Renal cortical epithelial cell (primary cell): ENCODE measurements around the gene ZBTB5. TPM values are rescaled to one million over a fixed set of nuclear protein-coding genes. Genes with fewer than 3 reads are reported as not detected.
"Not testable (repeated sequence)": the region's sequence is repeated elsewhere in the genome, so short reads cannot be mapped to it uniquely, and the experiment has no call there.

ENCODE experiments used
- DNase-seq: peaks from one replicate; pipeline ENCODE4 v3.0.0-alpha.2; 2011; ENCODE audit warnings: low read depth
- total RNA-seq: library from RNA; depleted of rRNA; stranded (reverse); fragments of >200 nt; gene quantifications from 2 replicates; pipeline ENCODE4 v1.2.3, GENCODE V29; 2014

Gene ZBTB5
- total RNA-seq, 1 donor from 2014 or later: 21.3 TPM

DNA sequence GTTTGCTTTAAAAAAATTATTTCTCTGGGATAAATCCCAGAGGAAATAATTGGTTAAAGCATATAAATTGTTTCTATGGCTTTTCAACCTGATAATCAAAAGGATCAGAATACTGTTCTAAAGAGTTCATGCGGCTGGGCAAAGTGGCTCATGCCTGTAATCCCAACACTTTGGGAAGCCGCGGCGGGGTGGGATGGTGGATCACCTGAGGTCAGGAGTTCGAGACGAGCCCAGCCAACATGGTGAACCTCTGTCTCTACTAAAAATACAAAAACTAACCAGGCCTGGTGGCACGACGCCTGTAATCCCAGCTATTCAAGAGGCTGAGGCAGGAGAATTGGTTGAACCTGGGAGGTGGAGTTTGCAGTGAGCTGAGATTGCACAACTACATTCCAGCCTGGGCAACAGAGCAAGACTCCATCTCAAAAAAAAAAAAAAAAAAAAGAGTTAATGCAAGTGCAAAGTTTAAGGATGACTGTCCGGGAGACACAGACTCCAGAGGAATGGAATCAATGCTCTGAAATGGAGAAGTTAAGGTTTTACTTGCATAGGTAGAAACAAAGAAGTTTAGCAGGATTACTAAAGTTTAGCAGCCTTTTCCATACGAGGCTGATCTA lies 59.4 kb downstream of the ZBTB5 start:
- DNase-seq: peak; percentile 41

DNA sequence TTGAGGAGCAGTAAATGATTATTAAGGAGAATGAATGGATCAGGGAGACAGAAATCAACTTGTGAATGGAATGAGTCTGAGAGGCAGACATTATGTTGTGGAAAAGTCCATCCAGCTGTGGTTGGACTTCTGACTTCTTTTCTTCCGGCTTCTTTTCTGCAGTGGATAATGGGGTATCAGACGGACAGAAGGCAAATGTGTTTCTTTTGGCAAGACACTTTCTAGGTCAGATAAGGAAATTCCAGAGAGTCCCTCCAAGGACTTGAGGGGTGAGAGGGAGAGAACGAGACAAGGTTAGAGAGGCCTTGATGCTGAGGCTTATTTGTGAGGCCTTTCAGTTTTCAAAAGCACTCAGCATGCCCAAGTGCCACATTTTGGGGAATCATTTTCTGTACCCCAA lies 59.9 kb downstream of the ZBTB5 start:
- DNase-seq: no peak

GRCh38 chr9:37404590-37404989 lies 60.7 kb downstream of the ZBTB5 start:
- DNase-seq: no peak

DNA sequence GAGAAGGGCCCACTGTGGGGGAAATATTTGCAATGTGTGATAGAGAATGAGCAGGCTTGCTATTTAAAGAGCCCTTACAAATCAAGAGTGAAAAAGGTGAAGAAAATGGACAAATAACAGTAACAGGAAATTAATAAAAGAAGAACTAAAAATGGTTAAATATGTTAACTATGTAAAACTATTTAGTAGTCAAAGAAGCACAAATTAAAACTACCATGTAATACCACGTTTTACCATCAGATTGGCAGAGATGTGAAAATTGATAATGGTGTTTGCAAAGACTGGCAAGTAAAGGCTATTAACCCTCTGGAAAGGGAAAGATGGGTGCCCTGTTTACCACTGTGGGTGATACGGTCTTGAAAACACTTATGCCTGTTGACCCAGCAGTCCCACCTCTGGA lies 65.9 kb downstream of the ZBTB5 start:
- no peak for DNase-seq

DNA sequence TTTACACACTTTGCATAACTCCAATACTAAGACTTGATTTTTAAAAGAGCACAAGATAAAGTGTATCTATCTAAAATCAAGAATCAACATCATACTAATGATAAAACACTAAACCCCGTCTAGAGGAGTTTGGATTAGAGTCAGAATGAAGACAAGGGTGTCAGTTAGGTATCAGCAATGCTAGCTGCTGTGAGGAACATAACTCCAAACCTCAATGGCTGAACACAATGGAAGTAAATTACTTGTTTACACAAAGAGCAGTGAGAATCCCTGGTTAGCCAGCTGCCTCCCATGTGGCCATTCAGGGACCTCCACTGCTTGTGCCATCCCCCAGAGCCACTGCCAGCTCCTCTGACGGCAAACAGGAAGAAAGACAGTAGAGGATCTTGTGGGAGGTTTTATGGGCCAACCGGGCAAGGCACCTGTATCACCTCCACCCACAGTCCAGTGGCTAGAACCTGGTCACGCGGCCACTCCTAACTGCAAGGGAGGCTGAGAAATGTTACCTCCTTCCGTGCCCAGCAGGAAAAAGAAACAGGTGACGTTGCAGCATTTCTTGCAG lies 66.7 kb downstream of the ZBTB5 start:
- no peak for DNase-seq

DNA sequence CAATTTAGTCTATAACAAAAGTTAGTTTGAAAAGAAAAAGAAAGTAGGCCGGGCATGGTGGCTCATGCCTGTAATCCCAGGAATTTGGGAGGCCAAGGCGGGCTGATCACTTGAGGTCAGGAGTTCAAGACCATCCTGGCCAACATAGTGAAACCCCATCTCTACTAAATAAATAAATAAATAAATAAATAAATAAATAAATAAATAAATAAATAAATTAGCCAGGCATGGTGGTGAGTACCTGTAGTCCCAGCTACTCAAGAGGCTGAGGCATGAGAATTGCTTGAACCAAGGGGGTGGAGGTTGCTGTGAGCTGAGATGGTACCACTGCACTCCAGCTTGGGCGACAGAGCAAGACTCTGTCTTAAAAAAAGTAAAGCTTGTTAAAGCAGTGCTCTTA lies 67.3 kb downstream of the ZBTB5 start:
- not testable (repeated sequence) for DNase-seq

DNA sequence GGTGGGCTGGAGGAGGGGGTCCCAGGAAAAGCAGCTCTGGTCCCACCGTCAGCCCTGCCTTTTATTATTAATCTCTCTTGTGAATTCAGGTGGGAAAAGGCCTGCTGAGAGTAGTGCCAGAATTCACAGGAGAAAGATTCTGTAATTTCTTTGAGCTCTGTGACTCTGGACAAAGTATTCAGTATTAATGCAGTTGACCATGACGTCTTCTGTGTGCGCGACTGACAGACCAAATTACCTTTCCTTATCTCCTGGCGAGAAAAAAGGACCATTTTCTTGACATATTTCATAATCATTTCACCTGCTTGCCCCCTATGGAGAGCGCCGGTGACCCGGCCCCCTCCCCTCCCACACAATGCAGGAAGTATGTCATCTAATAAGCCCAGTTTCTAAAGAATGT lies 69.6 kb downstream of the ZBTB5 start:
- no peak for DNase-seq

DNA sequence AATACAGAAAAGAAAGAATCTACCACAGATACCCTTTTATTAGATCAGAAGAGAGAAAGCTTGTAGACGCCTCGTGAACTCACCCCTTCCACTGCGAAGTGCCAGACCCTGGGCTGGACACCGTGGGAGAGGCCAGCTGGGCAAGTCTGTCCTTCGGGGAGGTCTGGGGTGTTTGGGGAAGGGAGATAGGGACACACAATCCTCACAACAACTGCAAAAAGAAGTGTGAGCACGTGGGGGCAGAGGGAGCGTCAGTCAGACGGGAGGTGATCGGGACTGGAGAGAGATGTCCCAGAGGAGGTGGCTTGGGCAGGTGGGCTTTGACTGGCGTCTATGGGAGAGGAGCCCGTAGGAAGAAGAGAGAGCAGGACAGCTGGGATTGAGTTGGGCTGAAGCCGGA lies 70.0 kb downstream of the ZBTB5 start:
- DNase-seq: no peak

- no peak for DNase-seq
Observed at GRCh38 chr9:37392272-37392671, 73.0 kb downstream of the ZBTB5 start.

DNA sequence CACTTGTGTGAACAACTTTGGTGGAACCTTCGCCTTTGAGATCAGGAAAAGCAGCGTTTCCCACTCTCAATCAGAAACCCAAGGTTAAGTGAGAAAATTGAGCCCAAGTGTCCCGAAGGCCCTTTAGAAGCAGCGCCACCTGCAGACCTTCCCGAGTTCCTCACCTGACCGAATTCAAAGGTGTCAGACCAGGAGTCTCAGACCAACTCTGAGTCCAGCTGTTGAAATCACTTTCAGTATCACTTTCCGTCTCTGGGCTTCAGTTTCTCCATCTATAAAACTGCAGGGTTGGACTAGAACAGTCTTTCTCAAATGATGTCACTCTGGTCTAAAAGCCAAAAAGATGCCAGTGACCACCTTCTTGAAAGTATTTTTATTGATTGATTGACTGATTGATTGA lies 74.5 kb downstream of the ZBTB5 start:
- peak; percentile 38 for DNase-seq

Other genes starting within 250 kb of the ZBTB5 start
- gene GRHPR, start 42.8 kb downstream of the ZBTB5 start, total RNA-seq: 152 and 169 TPM in 2 replicates
- gene POLR1E, start 20.5 kb upstream of the ZBTB5 start, total RNA-seq: 23.1 and 27.0 TPM in 2 replicates
- gene FBXO10, start 110.9 kb upstream of the ZBTB5 start, total RNA-seq: 5.7 and 12.1 TPM in 2 replicates
- gene TOMM5, start 127.1 kb upstream of the ZBTB5 start, total RNA-seq: 97.5 and 125 TPM in 2 replicates
- gene FRMPD1, start 185.5 kb upstream of the ZBTB5 start, total RNA-seq: 0.10 TPM in 1 of 2 replicates, not detected in the other